Peyer's patch (tissue), 4 donors: Measurements from ENCODE around the gene UBE2E2. TPM values are rescaled to one million over a fixed set of nuclear protein-coding genes. Genes with fewer than 3 reads are reported as not detected.

ENCODE experiments used
- DNase-seq, 3 donors: peaks; one replicate each; pipeline ENCODE4 v3.0.0-alpha.2; 2017 to 2019
- H3K27ac ChIP-seq, 4 donors: fragments of 200-600 bp; sonication (generic); one replicate each; pipeline ENCODE4 v1.5.1; 2016 to 2019
- H3K27me3 ChIP-seq, 2 donors: fragments of 200-600 bp; sonication (generic); one replicate each; pipeline ENCODE4 v1.5.1; 2019
- H3K36me3 ChIP-seq, 3 donors: fragments of 200-600 bp; sonication (generic); one replicate each; pipeline ENCODE4 v1.5.1; 2016 to 2019
- H3K4me1 ChIP-seq, 4 donors: fragments of 200-600 bp; sonication (generic); one replicate each; pipeline ENCODE4 v1.5.1; 2016 to 2019
- H3K4me3 ChIP-seq, 4 donors: fragments of 200-600 bp; sonication (generic); 1 replicate in 3 of 4; 2 replicates in 1 of 4; pipeline ENCODE4 v1.5.1; 2016 to 2019; ENCODE audit warnings: mild to moderate bottlenecking in 1 of 4
- H3K9me3 ChIP-seq, 4 donors: fragments of 200-600 bp; sonication (generic); one replicate each; pipeline ENCODE4 v1.5.1; 2016 to 2019; ENCODE audit warnings: mild to moderate bottlenecking in 1 of 4
- CTCF ChIP-seq, 6 experiments: fragments of 450-650 bp in 4 of 6; fragments of 200-600 bp in 2 of 6; sonication (generic) in 1 of 6; IDR thresholded peaks; one replicate each; pipeline ENCODE4 v1.5.1; 2017 to 2019; ENCODE audit warnings: antibody characterized with exemption in 6 of 6, mild to moderate bottlenecking in 3 of 6, moderate library complexity in 1 of 6
- POLR2A ChIP-seq, 2 donors: fragments of 450-650 bp; IDR thresholded peaks; one replicate each; pipeline ENCODE4 v1.5.1; 2017; ENCODE audit warnings: antibody characterized with exemption in 2 of 2, mild to moderate bottlenecking in 2 of 2, moderate library complexity in 2 of 2
- total RNA-seq, 4 donors: library from RNA; depleted of rRNA; stranded (reverse); fragments of >200 nt; gene quantifications; one replicate each; pipeline ENCODE4 v1.1.0, GENCODE V29; 2016

Gene UBE2E2
- total RNA-seq, 4 donors from 2014 or later = 0.70 to 37.1 (median 20.8) TPM

DNA sequence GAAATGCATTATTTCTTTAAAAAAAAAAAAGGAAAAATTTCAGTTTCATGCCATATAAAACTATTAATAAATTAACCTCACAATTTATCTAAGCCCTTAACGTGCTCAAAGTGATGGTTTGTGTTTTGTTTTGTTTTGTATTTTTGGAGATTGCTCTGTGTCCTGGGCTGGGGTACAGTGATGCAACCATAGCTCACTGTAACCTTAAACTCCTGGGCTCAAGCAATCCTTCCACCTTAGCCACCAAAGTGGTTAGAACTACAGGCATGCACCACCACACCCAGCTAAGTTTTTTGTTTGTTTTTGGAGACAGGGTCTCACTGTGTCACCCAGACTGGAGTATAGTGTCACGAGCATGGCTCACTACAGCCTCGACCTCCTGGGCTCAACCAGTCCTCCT lies 180.7 kb downstream of the UBE2E2 start:
- no peaks in the 10 kb centered on the region for H3K36me3 ChIP-seq
- H3K27me3 ChIP-seq = no peaks in the 10 kb centered on the region
- TF ChIP-seq CTCF (IDR thresholded peaks at IDR 0.05) = no peak
- no peak for TF ChIP-seq POLR2A (IDR thresholded peaks at IDR 0.05)
- no peaks in the 10 kb centered on the region for H3K4me1 ChIP-seq
- no peak overlapping the region for H3K27ac ChIP-seq
- H3K4me3 ChIP-seq = no peak overlapping the region
- DNase-seq = no peak
- no peaks in the 10 kb centered on the region for H3K9me3 ChIP-seq

GRCh38 chr3:23385327-23385726 lies 182.2 kb downstream of the UBE2E2 start:
- Histone ChIP-seq H3K4me1 (no peaks in the 10 kb centered on the region), H3K9me3 (no peaks in the 10 kb centered on the region), H3K27me3 (no peaks in the 10 kb centered on the region), H3K4me3 (no peak overlapping the region), H3K27ac (no peak overlapping the region), H3K36me3 (no peaks in the 10 kb centered on the region)
- DNase-seq = no peak
- TF ChIP-seq POLR2A (IDR thresholded peaks at IDR 0.05) (no peak), CTCF (IDR thresholded peaks at IDR 0.05) (no peak)

GRCh38 chr3:23387286-23387918 lies 184.3 kb downstream of the UBE2E2 start:
- H3K36me3 ChIP-seq = no peaks in the 10 kb centered on the region
- H3K27ac ChIP-seq = no peak overlapping the region
- no peaks in the 10 kb centered on the region for H3K9me3 ChIP-seq
- TF ChIP-seq POLR2A (IDR thresholded peaks at IDR 0.05) (no peak), CTCF (IDR thresholded peaks at IDR 0.05) (no peak)
- no peaks in the 10 kb centered on the region for H3K27me3 ChIP-seq
- no peak overlapping the region for H3K4me3 ChIP-seq
- no peak for DNase-seq
- no peaks in the 10 kb centered on the region for H3K4me1 ChIP-seq

DNA sequence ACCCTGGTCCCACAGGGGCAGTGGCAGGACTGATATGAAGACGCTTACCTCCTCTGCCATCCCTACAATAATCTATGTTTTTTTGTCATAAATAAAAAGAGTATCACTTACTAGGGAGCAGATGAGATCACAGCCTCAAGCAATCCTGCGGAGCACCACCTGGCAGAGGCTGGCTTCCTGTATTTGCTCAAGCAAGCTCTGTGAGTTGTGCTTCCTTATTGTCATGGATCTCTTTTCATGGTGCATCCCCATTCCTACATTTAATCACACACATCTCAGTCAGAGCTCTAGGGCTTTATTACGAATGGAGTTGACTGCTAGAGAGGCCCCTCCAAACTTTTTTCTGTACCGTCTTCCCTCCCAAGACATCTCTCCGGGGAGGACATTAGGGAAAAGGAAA lies 186.0 kb downstream of the UBE2E2 start:
- Histone ChIP-seq H3K9me3 (no peaks in the 10 kb centered on the region), H3K36me3 (no peaks in the 10 kb centered on the region), H3K27me3 (no peaks in the 10 kb centered on the region), H3K27ac (no peak overlapping the region), H3K4me1 (no peaks in the 10 kb centered on the region), H3K4me3 (no peak overlapping the region)
- DNase-seq = no peak
- no peak for TF ChIP-seq POLR2A (IDR thresholded peaks at IDR 0.05)
- TF ChIP-seq CTCF (IDR thresholded peaks at IDR 0.05) = no peak

GRCh38 chr3:23389686-23390085 lies 186.6 kb downstream of the UBE2E2 start:
- TF ChIP-seq CTCF (IDR thresholded peaks at IDR 0.05) (no peak), POLR2A (IDR thresholded peaks at IDR 0.05) (no peak)
- no peak for DNase-seq
- Histone ChIP-seq H3K27ac (no peak overlapping the region), H3K9me3 (no peaks in the 10 kb centered on the region), H3K36me3 (no peaks in the 10 kb centered on the region), H3K4me1 (no peaks in the 10 kb centered on the region), H3K4me3 (no peak overlapping the region), H3K27me3 (no peaks in the 10 kb centered on the region)

DNA sequence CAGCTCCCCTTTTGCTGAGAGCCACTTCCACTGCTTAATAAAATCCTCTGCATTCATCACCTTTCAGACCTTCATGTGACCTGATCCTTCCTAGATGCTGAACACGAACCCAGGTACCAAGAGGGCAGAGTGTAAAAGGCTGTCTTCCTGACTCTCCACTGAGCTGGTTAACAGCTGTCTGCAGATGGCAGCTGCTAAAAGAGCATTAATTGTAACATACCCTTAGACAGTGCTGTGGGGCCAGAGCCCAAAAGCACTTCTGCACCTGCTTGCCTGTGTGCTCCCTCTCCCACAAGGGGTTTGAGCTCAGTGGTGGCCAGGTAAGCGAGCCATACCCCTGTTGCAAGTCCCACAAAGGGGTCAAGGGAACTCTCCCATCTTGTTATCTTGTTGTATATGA lies 187.3 kb downstream of the UBE2E2 start:
- H3K4me3 ChIP-seq = no peak overlapping the region
- H3K27ac ChIP-seq = no peak overlapping the region
- H3K4me1 ChIP-seq = no peaks in the 10 kb centered on the region
- H3K36me3 ChIP-seq = no peaks in the 10 kb centered on the region
- no peaks in the 10 kb centered on the region for H3K9me3 ChIP-seq
- no peaks in the 10 kb centered on the region for H3K27me3 ChIP-seq
- no peak for DNase-seq
- TF ChIP-seq POLR2A (IDR thresholded peaks at IDR 0.05) (no peak), CTCF (IDR thresholded peaks at IDR 0.05) (no peak)
